Large intestine (tissue), 3 donors: ENCODE measurements around the gene NAPG. TPM values are rescaled to one million over a fixed set of nuclear protein-coding genes. Genes with fewer than 3 reads are reported as not detected.

Source experiments
- DNase-seq, 2 donors: peaks; one replicate each; pipeline versions ENCODE4 v3.0.0 to v3.0.0-alpha.2; 2013
- H3K27ac ChIP-seq: one replicate; pipeline ENCODE4 v1.5.1; 2013; ENCODE audit warnings: low read length
- H3K27me3 ChIP-seq: 2 replicates; pipeline ENCODE4 v1.6.1; 2013; ENCODE audit warnings: low read length; ENCODE audit not compliant: control insufficient read depth, insufficient read depth
- H3K36me3 ChIP-seq: 2 replicates; pipeline ENCODE4 v1.6.1; 2013; ENCODE audit warnings: low read length; ENCODE audit not compliant: control insufficient read depth, insufficient read depth
- H3K4me1 ChIP-seq: one replicate; pipeline ENCODE4 v1.6.1; 2013; ENCODE audit warnings: low read length; ENCODE audit not compliant: control insufficient read depth, insufficient read depth
- H3K4me3 ChIP-seq: one replicate; pipeline ENCODE4 v1.5.1; 2013; ENCODE audit warnings: low read length
- H3K9me3 ChIP-seq: one replicate; pipeline ENCODE4 v1.6.1; 2013; ENCODE audit warnings: mild to moderate bottlenecking, low read depth, low read length, moderate library complexity; ENCODE audit not compliant: control insufficient read depth
- WGBS: methylation state at CpG from one replicate; pipeline ENCODE4 v1.1.5; 2013; ENCODE audit warnings: low lambda C conversion rate; ENCODE audit not compliant: insufficient coverage; 5-methylcytosine and 5-hydroxymethylcytosine counted together
- polyA plus RNA-seq: library from polyadenylated mRNA; unstranded; fragments of 120-200 nt; gene quantifications from one replicate; pipeline ENCODE4 v1.2.1, GENCODE V29; 2013

NAPG gene
- polyA plus RNA-seq, 1 donor = 26.6 TPM

- no peaks in the 10 kb centered on the region for H3K4me1 ChIP-seq
- no CpG with 5 or more reads among the region's 3 CpGs for WGBS
- no peak overlapping the region for H3K4me3 ChIP-seq
- no peaks in the 10 kb centered on the region for H3K27me3 ChIP-seq
- H3K36me3 ChIP-seq = no peaks in the 10 kb centered on the region
- no peaks in the 10 kb centered on the region for H3K9me3 ChIP-seq
- H3K27ac ChIP-seq = no peak overlapping the region
- no peak for DNase-seq
Observed at GRCh38 chr18:10514082-10514481, 11.7 kb upstream of the NAPG start.

- H3K9me3 ChIP-seq = no peaks in the 10 kb centered on the region
- H3K4me1 ChIP-seq = no peaks in the 10 kb centered on the region
- DNase-seq = no peak
- no peak overlapping the region for H3K27ac ChIP-seq
- H3K4me3 ChIP-seq = no peak overlapping the region
- H3K27me3 ChIP-seq = no peaks in the 10 kb centered on the region
- no peaks in the 10 kb centered on the region for H3K36me3 ChIP-seq
Observed at GRCh38 chr18:10514601-10515000, 11.2 kb upstream of the NAPG start.

GRCh38 chr18:10515456-10515855 lies 10.4 kb upstream of the NAPG start:
- H3K9me3 ChIP-seq = no peaks in the 10 kb centered on the region
- H3K36me3 ChIP-seq = no peaks in the 10 kb centered on the region
- no CpG with 5 or more reads among the region's 4 CpGs for WGBS
- no peak for DNase-seq
- H3K4me1 ChIP-seq = no peaks in the 10 kb centered on the region
- no peaks in the 10 kb centered on the region for H3K27me3 ChIP-seq
- H3K27ac ChIP-seq = no peak overlapping the region
- H3K4me3 ChIP-seq = no peak overlapping the region

GRCh38 chr18:10516078-10516477 lies 9.7 kb upstream of the NAPG start:
- no peaks in the 10 kb centered on the region for H3K9me3 ChIP-seq
- no peak for DNase-seq
- WGBS = 100% methylated on average over 1 of the region's 2 CpGs

GRCh38 chr18:10518595-10519255 lies 7.1 kb upstream of the NAPG start:
- no peak overlapping the region for H3K4me3 ChIP-seq
- 85% methylated on average over 5 of the region's 12 CpGs for WGBS
- H3K36me3 ChIP-seq = no peaks in the 10 kb centered on the region
- no peaks in the 10 kb centered on the region for H3K9me3 ChIP-seq
- H3K27ac ChIP-seq = no peak overlapping the region
- peaks cover 6% of the 10 kb centered on the region for H3K27me3 ChIP-seq
- H3K4me1 ChIP-seq = no peaks in the 10 kb centered on the region
- no peak for DNase-seq

More at GRCh38 chr18:10516078-10516477, 9.7 kb upstream of the NAPG start:
- Histone ChIP-seq H3K27me3 (no peaks in the 10 kb centered on the region), H3K36me3 (no peaks in the 10 kb centered on the region), H3K4me1 (no peaks in the 10 kb centered on the region), H3K4me3 (no peak overlapping the region), H3K27ac (no peak overlapping the region)

GRCh38 chr18:10519366-10519765 lies 6.5 kb upstream of the NAPG start:
- DNase-seq = no peak
- no peak overlapping the region for H3K4me3 ChIP-seq
- no peaks in the 10 kb centered on the region for H3K36me3 ChIP-seq
- no peaks in the 10 kb centered on the region for H3K4me1 ChIP-seq
- no peak overlapping the region for H3K27ac ChIP-seq
- H3K27me3 ChIP-seq = peaks cover 6% of the 10 kb centered on the region
- H3K9me3 ChIP-seq = no peaks in the 10 kb centered on the region
- WGBS = 86% methylated on average over 1 of the region's 2 CpGs

- Histone ChIP-seq H3K36me3 (no peaks in the 10 kb centered on the region), H3K9me3 (no peaks in the 10 kb centered on the region), H3K27ac (no peak overlapping the region), H3K4me3 (no peak overlapping the region), H3K27me3 (peaks cover 6% of the 10 kb centered on the region), H3K4me1 (no peaks in the 10 kb centered on the region)
- DNase-seq = peak; percentile 68 to 77
- 83% methylated on average over 1 of the region's 17 CpGs for WGBS
Observed at GRCh38 chr18:10519999-10520935, 5.6 kb upstream of the NAPG start.

DNA sequence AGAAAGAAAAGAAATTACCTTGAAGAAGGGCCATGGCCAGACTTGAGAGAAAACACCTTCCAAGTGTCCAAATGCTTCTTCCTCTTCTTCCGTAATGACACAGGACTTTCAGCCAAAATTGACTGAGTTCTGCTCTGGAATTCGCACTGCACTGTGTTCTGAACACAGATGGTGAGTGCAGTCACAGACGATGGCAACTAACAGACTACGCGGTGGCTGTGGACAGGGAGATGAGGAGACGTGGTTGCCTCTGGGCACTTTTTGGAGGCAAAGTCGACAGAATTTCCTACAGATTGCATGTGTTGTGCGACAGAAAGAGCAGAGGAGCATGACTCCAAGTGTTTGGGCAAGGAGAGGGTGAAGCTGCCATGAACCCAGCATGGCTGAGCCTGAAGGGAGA lies 4.3 kb upstream of the NAPG start:
- peaks cover 6% of the 10 kb centered on the region for H3K27me3 ChIP-seq
- no peak overlapping the region for H3K4me3 ChIP-seq
- H3K9me3 ChIP-seq = no peaks in the 10 kb centered on the region
- H3K36me3 ChIP-seq = no peaks in the 10 kb centered on the region
- H3K27ac ChIP-seq = no peak overlapping the region
- no peaks in the 10 kb centered on the region for H3K4me1 ChIP-seq
- WGBS = no CpG with 5 or more reads among the region's 8 CpGs
- DNase-seq = no peak

- Histone ChIP-seq H3K36me3 (no peaks in the 10 kb centered on the region), H3K9me3 (no peaks in the 10 kb centered on the region), H3K4me3 (no peak overlapping the region), H3K27me3 (peaks cover 6% of the 10 kb centered on the region), H3K4me1 (no peaks in the 10 kb centered on the region), H3K27ac (no peak overlapping the region)
- no CpG with 5 or more reads among the region's 2 CpGs for WGBS
- no peak for DNase-seq
Observed at GRCh38 chr18:10522574-10522973, 3.3 kb upstream of the NAPG start.

- H3K27ac ChIP-seq = no peak overlapping the region
- H3K9me3 ChIP-seq = no peaks in the 10 kb centered on the region
- WGBS = no CpG with 5 or more reads among the region's 4 CpGs
- DNase-seq = no peak
- peaks cover 2% of the 10 kb centered on the region for H3K4me1 ChIP-seq
- H3K36me3 ChIP-seq = no peaks in the 10 kb centered on the region
- peaks cover 6% of the 10 kb centered on the region for H3K27me3 ChIP-seq
- no peak overlapping the region for H3K4me3 ChIP-seq
Observed at GRCh38 chr18:10523544-10523943, 2.3 kb upstream of the NAPG start.
